HG03558 (cell line): ENCODE measurements around the gene ATP4B.

Source experiments
- ATAC-seq: cut with Tn5 transposase; IDR thresholded peaks from one replicate; pipeline ENCODE4 v1.9.1; 2021; ENCODE audit warnings: moderate number of reproducible peaks; ENCODE audit not compliant: unreplicated experiment; ENCODE audit errors: extremely low read depth

Gene ATP4B

DNA sequence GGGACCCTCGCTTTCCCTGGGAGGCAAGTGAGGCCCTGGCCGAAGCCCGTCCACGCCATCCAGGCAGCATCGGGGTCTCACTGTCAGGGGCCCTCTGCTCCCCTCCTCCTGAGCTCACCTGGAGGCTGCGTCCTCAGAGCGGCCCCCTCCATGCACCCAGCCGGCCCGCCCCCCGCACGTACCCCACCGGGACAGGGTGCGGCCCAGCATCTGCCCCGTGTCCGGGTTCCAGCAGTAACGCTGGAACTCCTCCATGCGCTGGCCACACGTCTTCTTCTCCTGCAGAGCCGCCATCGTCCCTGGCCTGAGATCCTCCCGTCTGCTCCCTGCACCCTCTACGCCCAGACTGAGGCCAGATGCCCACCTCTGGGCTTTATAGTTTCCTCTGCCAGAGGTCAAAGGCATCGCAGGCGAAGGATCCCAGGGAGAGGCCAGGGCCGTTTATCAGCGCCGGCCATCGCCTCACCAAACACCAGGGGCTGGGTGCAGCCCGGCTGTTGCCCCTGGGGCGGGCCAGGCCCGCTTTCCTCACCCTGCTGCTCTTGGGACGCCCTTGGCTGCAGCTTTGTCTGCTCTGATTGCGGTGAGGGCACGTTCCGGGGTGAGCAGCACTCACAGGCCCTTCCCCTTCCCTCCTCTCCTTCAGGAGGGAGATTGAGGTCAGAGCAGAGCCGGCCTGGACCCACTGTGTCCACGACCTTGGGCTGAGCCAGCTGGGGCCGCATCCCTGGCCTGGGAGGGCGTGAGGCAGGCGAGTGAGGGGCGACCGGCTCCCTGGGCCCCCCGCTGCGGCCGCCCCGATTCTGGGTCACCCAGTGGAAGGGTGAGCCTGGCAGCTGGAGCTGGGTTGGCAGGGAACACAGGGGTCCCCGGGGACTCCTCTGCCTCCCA lies at the start of gene ATP4B:
Gene ATP4B (minus strand): TSS at position 348 of the 891 bp plus-strand sequence. CDS start 54 bp downstream, at position 294.
- no peak for ATAC-seq

DNA sequence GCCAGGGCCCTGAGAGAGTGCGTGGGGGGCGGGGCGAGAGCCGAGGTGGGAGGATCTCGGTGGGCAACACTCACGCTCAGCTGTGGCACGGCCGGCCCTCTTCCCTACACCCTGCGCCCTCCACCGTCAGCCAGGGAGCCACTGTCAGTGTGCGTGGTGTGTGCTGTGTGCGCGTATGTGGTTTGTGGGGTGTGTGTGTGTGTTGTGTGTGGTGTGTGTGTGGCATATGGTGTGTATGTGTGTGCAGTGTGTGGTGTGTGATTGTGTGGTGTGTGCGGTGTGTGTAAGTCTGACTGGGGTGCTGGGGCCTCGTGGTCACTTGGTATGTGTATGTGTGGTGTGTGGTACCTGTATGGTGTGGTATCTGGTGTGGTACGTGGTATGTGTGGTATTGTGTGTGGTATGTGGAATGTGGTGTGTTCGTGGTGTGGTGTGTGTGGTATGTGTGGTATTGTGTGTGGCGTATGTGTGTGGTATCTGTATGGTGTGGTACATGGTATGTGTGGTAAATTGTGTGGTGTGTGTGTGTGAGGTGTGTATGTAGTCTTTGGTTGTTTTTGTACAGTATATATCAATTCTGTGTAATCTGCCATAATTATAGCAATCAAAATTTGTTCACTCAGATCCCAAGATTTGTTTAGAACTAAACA lies 14.1 kb upstream of the ATP4B start:
- no peak for ATAC-seq

DNA sequence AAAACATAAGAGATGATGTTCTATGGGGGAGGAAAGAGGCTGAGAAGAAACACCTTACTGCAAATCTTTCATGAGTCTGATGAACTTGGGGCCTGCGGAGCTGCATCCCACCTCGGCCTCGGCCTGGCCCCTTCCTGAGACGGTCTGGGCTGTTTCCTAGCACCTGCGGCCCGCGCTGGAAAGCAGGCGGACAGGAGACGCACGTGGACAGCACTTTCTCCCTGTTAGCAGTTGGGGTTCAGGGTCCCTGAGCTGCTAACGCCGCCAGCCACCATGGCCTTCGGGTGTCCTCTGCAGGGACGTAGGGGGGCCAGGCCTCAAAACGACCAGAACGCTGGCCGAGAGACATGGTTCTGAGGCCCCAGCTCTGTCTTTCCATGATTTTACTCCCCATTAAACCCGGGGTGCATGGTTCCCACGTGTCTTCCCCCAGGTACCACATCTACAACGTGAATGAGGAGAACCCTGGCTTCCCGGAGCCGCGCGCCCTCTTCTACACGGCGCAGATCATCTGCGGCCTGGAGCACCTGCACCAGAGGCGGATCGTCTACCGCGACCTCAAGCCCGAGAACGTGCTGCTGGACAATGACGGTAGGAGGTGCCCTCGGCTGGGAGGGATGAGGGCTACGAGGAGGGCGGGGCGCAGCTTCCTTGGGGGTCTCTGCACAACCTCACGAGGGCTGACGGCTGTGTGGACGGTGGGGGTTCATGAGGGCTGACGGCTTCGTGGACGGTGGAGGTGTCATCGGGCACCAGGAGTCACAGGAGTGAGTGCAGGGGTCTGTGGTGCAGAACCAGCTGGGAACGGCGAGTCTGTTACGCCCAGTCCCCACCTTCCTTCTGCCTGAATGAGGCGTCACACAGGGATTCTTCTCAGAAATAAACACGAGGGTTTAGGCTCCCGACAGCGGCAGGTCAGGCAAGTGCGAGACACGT lies 13.3 kb upstream of the ATP4B start:
- no peak for ATAC-seq

DNA sequence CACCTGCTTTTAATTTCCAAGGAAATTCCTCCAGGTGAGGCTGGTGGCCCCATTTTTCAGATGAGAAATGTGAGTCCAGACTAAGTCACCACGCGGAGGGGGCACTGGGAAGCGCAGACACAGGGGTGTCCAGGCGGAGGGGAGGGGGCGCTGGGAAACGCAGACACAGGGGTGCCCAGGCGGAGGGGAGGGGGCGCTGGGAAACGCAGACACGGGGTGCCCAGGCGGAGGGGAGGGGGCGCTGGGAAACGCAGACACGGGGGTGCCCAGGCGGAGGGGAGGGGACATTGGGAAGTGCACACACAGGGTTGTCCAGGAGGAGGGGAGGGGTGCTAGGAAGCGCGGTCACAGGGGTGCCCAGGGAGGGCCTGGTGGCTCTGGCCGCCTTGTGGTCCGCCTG lies 12.5 kb upstream of the ATP4B start:
- ATAC-seq = no peak

DNA sequence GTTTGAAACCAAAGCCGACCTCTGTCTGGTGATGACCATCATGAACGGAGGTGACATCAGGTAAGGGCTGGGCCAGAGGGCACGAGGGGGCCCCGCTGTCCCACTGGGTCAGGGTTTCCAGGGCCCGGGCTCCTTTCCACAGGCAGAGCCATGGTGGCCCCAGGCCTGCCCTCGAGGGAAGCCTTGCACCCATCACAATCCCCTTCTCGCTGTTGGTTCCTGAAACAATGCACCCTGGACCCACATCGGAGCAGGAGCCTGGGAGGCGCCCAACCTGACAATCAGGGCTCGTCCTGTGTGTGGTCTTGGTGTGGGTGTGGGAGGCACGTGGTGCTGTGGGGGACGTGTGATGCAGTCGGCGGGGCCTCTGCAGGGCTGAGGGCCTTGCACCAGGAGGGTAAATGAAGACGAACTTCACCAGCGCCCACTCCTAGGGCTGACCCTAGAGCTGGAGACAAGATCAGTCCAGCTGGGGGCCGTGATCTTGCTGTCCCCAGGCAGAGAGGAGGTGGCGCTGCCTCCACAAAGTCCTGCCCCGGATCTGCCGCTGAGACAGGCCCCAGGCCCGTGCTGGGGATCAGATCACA lies 11.8 kb upstream of the ATP4B start:
- ATAC-seq = no peak

DNA sequence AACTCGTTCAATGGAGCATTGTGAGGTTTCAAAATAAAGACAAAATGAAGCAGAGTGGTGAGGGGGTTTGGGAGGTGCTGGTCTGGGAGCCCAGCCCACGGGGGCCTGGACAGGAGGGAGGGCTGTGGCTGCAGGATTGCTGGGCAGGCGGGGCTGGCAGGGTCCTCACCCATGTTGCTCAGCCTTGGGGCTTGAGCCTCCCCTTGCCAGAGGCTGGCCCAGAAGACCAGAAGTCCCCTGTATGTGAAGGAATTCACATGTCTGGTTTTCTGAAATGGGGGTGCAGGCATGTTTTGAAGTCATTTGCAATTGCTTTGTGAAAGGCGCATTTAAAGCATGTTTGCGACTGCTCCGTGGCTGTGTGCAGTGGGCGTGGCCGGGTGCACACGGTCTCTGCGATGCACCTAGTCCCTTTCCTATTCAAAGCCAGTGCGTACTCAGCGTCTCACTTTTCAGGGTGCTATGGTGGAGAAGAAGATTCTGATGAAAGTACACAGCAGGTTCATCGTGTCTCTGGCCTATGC lies 11.3 kb upstream of the ATP4B start:
- ATAC-seq = no peak

DNA sequence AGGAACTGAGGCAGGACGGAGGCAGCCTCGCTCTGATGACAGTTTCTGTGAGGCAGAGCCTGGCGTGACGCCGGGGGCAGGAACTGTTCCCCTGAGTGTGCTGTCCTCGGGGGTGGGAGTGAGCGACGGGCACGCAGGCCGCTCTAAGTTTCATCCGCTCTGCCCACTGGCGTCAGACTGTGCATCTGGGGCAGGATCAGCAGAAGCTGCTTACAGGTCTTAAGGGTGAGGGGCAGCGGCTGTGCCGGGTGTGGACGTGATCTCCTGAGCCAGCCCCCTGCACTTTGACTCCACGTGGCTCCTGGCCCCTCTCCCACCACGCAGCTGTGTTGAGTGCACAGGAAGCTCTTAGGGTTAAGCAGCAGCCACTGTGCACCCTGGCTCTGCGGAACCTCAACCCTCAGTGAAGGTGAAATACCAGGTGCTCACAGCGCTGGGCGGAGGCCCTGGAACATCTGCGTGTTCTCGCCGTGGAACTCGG lies 10.5 kb upstream of the ATP4B start:
- no peak for ATAC-seq

DNA sequence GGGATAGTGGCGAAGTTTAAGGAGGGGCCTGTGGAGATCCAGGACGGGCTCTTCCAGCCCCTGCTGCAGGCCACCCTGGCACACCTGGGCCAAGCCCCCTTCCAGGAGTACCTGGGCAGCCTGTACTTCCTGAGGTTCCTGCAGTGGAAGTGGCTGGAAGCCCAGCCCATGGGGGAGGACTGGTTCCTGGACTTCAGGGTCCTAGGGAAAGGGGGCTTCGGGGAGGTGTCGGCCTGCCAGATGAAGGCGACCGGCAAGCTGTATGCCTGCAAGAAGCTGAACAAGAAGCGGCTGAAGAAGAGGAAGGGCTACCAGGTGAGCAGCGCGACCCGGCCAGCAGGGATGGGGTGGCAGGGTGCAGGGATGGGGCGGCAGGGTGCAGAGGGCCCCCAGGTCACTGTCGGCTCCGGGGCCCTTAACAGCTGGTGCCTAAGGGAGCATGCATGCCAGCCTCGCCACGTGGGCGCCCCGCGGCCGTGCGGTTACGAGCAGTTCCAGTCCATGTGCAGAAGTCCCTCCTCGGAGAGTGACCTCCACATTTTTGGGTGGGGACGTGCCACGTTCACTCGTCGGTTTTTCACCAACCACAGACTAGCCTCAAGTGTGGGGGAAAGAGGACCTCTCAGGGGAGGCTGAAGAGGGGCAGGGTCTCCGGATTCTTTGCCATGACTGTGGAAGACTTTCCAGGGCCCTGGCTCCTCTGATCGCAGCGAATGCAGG lies 9.9 kb upstream of the ATP4B start:
- no peak for ATAC-seq

DNA sequence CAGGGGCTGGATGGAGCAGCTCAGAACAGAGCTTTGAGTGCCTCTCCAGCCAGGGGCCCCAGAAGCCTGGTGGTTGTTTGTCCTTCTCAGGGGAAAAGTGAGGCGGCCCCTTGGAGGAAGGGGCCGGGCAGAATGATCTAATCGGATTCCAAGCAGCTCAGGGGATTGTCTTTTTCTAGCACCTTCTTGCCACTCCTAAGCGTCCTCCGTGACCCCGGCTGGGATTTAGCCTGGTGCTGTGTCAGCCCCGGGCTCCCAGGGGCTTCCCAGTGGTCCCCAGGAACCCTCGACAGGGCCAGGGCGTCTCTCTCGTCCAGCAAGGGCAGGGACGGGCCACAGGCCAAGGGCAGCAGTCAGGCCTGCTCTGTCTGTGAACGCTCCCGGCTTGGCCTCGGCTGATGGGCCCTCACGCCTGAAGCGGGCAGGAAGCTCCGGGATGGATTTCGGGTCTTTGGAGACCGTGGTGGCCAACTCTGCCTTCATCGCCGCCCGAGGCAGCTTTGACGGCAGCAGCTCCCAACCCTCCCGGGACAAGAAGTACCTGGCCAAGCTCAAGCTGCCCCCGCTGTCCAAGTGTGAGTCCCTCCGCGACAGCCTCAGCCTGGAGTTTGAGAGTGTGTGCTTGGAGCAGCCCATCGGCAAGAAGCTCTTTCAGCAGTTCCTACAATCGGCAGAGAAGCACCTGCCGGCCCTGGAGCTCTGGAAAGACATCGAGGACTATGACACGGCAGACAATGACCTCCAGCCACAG lies 9.1 kb upstream of the ATP4B start, which contains the start of gene GRK1:
Gene GRK1 (plus strand): TSS at position 269 of the 751 bp plus-strand sequence. CDS start 168 bp downstream, at position 437.
- ATAC-seq = no peak

DNA sequence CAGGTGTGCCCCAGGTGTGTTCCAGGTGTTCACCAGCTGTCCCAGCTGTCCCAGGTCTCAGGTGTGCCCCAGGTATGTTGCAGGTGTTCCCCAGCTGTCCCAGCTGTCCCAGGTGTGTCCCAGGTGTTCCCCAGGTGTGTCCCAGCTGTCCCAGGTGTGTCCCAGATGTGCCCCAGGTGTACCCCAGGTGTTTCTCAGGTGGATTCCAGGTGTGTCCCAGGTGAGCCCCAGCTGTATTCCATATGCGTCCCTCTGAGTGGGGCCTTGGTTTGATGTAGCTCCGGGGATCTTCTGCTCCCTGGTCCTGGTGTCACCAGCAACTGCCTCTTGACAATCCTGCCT lies 8.3 kb upstream of the ATP4B start:
- ATAC-seq = no peak

DNA sequence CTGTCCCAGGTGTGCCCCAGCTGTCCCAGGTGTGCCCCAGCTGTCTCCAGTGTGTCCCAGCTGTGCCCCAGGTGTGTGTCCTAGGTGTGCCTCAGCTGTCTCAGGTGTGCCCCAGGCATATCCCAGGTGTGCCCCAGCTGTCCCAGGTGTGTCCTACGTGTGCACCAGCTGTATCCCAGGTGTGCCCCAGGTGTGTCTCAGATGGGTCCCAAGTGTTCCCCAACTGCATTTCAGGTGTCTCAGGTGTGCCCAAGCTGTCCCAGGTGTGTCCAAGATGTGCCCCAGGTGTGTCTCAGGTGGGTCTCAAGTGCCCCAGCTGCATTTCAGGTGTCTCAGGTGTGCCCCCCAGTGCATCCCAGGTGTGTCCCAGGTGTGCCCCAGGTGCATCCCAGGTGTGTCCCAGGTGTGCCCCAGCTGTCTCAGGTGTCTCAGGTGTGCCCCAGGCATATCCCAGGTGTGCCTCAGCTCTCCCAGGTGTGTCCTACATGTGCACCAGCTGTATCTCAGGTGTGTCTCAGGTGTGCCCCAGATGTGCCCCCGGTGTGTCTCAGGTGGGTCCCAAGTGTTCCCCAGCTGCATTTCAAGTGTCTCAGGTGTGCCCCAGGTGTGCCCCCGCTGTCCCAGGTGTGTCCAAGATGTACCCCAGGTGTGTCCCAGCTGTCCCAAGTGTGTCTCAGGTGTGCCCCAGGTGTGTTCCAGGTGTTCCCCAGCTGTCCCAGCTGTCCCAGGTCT lies 7.8 kb upstream of the ATP4B start:
- ATAC-seq = no peak

DNA sequence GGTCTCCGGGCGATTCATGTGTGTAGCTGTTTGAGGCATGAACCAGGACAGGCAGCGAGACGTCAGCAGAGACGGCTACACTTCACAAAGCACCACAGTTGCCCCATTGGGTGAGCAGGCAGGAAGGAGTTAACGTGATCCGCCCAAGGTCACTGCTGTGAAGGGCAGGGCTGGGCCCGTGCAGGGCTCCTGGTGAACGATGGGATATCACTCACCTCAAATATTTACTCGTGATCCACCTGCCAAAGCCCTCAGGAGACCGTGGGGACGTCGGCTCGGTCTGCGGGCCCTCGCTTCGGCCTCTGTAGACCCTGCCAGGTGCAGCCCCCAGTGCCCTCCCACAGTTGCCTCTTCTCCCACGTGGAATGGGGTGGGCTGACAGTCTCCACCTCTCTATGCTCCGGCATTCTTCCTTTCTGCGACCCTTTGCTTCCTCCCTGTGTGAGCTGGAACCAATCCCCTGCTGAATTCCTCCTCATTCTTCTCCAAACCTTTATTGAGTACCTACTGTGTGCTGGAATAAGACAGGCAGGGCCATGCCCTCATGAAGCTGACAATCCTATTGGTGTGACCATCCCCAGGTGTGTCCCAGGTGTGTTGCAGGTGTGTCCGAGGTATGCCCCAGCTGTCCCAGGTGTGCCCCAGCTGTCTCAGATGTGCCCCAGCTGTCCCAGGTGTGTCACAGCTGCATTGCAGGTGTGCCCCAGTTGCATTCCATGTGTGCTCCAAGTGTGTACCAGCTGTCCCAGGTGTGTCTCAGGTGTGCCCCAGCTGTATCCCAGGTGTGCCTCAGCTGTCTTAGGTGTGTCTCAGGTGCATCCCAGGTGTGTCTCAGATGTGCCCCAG lies 7.0 kb upstream of the ATP4B start:
- no peak for ATAC-seq

DNA sequence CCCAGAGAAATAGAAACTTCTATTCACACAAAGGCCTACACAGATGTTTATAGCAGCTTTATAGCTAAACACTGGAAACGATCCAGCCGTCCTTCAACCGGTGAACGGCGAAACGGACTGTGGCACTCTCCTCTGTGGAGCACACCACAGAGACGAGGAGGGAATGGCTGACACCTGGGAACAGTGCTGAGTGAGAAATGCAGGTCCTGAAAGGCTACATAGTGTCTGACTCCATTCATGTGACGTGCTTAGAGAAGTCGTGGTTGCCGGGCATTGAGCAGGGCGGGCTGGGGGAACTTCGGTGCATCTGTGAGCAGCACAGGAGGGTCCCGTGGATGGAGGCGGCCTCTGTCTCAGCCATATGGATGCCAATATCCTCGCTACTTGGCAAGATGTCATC lies 5.9 kb upstream of the ATP4B start:
- no peak for ATAC-seq

DNA sequence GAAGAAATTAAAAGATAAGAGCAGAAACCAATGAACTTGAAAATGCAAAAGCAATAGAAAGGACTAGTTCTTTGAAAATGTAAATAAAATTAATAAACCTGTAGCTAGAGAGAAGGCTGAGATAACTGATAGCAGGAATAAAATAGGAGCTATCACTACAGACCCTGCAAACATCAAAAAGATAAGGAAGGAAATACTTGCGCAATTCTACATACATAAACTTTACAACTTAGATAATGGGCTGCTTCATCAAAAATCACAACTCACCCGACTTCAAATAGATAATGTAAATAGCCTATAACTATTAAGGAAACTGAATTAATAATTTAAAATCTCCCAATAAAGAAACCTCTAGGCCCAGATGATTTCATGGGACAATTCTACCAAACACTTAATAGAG lies 3.5 kb upstream of the ATP4B start:
- no peak for ATAC-seq

DNA sequence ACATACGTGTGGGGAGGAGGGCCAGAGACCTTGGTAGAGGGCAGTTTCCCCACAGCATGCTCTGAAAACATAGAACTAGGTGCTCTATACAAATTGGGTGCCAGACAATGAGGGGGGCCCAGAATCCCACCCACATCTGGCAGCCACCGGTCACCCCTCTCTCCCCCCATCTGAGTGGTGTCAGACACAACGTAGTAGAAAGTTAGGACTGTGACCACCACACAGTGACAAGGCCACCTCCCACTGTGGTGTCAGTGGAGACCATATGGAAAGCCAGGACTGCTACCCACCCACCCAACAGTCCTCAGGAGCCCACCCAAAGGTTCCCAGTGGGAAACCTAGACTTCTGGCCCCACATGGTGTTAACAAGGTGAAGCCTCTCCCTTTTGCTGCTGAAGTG lies 2.1 kb upstream of the ATP4B start:
- no peak for ATAC-seq

DNA sequence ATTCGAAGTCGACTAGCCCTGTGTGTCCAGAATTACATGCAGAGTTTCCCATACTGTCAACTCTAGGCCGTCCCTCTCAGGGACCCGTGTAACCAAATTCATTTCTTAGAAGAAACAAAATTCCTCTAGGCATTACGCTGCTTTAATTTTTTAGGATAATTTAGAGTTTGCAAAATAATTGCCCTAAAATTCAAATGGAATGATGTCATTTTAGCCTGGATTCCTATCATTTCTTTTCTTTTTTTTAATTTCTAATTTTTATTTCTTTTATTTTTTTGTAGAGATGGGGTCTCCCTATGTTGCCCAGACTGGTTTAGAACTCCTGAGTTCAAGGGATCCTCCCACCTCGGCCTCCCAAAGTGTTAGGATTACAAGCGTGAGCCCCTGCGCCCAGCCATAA lies 1.3 kb upstream of the ATP4B start:
- ATAC-seq = no peak

DNA sequence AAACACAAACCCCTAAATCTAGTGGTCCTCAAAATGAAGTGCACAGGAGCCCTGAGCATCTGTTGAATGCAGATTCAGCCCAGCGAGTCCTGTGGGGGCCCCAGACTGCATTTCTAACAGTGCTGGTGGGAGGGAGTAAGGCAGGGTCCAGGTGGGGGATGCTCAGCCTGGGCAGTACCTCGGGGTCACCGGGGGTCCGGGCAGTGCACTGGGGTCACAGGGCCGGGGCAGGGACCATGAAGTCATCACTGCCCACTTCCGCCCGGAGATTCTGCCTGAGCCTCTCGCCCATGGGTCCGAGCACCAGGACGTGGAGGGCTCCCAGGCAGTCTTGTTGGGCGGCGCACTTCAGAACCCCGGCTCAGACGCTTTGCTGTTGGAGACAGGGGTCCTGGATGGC lies 838 bp upstream of the ATP4B start:
- ATAC-seq = no peak
